HEK293 (cell line): ENCODE measurements around the gene ZNF292.

Experiments
- BCL6B ChIP-seq: fragments of 450-650 bp; formaldehyde crosslinking; IDR thresholded peaks from 2 replicates; pipeline ENCODE4 v1.5.1; 2017; ENCODE audit warnings: missing biosample characterization, missing genetic modification characterization
- SCRT1 ChIP-seq: fragments of 450-650 bp; formaldehyde crosslinking; IDR thresholded peaks from 2 replicates; pipeline ENCODE4 v1.5.1; 2016; ENCODE audit warnings: missing biosample characterization, missing genetic modification characterization, borderline replicate concordance
- SP3 ChIP-seq: fragments of 450-650 bp; formaldehyde crosslinking; IDR thresholded peaks from 2 replicates; pipeline ENCODE4 v1.5.1; 2016; ENCODE audit warnings: missing biosample characterization, missing genetic modification characterization
- ZBTB6 ChIP-seq: fragments of 450-650 bp; formaldehyde crosslinking; IDR thresholded peaks from 2 replicates; pipeline ENCODE4 v1.5.1; 2017; ENCODE audit warnings: missing biosample characterization, missing genetic modification characterization
- ZFP37 ChIP-seq: fragments of 450-650 bp; formaldehyde crosslinking; IDR thresholded peaks from 2 replicates; pipeline ENCODE4 v1.5.1; 2016; ENCODE audit warnings: missing biosample characterization, missing genetic modification characterization
- ZFP41 ChIP-seq: fragments of 450-650 bp; formaldehyde crosslinking; IDR thresholded peaks from 2 replicates; pipeline ENCODE4 v1.5.1; 2016; ENCODE audit warnings: missing biosample characterization, missing genetic modification characterization, borderline replicate concordance
- ZNF112 ChIP-seq: fragments of 450-650 bp; formaldehyde crosslinking; IDR thresholded peaks from 2 replicates; pipeline ENCODE4 v1.5.0; 2017; ENCODE audit warnings: missing biosample characterization, missing genetic modification characterization
- ZNF140 ChIP-seq: fragments of 450-650 bp; formaldehyde crosslinking; IDR thresholded peaks from 2 replicates; pipeline ENCODE4 v1.5.1; 2016; ENCODE audit warnings: missing biosample characterization, missing genetic modification characterization
- ZNF155 ChIP-seq: fragments of 450-650 bp; formaldehyde crosslinking; IDR thresholded peaks from 2 replicates; pipeline ENCODE4 v1.5.1; 2016; ENCODE audit warnings: missing biosample characterization, missing genetic modification characterization
- ZNF23 ChIP-seq: fragments of 450-650 bp; formaldehyde crosslinking; IDR thresholded peaks from 2 replicates; pipeline ENCODE4 v1.5.1; 2016; ENCODE audit warnings: missing biosample characterization, missing genetic modification characterization, borderline replicate concordance
- ZNF311 ChIP-seq: fragments of 450-650 bp; formaldehyde crosslinking; IDR thresholded peaks from 2 replicates; pipeline ENCODE4 v1.5.1; 2017; ENCODE audit warnings: missing biosample characterization, missing genetic modification characterization, borderline replicate concordance
- ZNF391 ChIP-seq: fragments of 450-650 bp; formaldehyde crosslinking; IDR thresholded peaks from 2 replicates; pipeline ENCODE4 v1.5.1; 2016; ENCODE audit warnings: low read depth, missing biosample characterization, missing genetic modification characterization, borderline replicate concordance
- ZNF416 ChIP-seq: fragments of 450-650 bp; formaldehyde crosslinking; IDR thresholded peaks from 2 replicates; pipeline ENCODE4 v1.5.1; 2016; ENCODE audit warnings: missing biosample characterization, missing genetic modification characterization
- ZNF426 ChIP-seq: fragments of 450-650 bp; formaldehyde crosslinking; IDR thresholded peaks from 2 replicates; pipeline ENCODE4 v1.5.1; 2017; ENCODE audit warnings: missing biosample characterization, missing genetic modification characterization, mild to moderate bottlenecking, inconsistent platforms, moderate library complexity
- ZNF501 ChIP-seq: fragments of 450-650 bp; formaldehyde crosslinking; IDR thresholded peaks from 2 replicates; pipeline ENCODE4 v1.5.1; 2016; ENCODE audit warnings: missing biosample characterization, missing genetic modification characterization
- ZNF521 ChIP-seq: fragments of 450-650 bp; formaldehyde crosslinking; IDR thresholded peaks from 2 replicates; pipeline ENCODE4 v1.5.1; 2017; ENCODE audit warnings: missing biosample characterization, mild to moderate bottlenecking, missing genetic modification characterization
- ZNF529 ChIP-seq: fragments of 450-650 bp; formaldehyde crosslinking; IDR thresholded peaks from 2 replicates; pipeline ENCODE4 v1.5.1; 2017; ENCODE audit warnings: missing genetic modification characterization, missing biosample characterization; ENCODE audit not compliant: insufficient replicate concordance
- ZNF549 ChIP-seq: fragments of 450-650 bp; IDR thresholded peaks from 2 replicates; pipeline ENCODE4 v1.5.1; 2018; ENCODE audit warnings: missing biosample characterization, missing genetic modification characterization, mild to moderate bottlenecking, inconsistent platforms, moderate library complexity
- ZNF623 ChIP-seq: fragments of 450-650 bp; formaldehyde crosslinking; IDR thresholded peaks from 2 replicates; pipeline ENCODE4 v1.5.1; 2016; ENCODE audit warnings: missing biosample characterization, missing genetic modification characterization
- ZNF629 ChIP-seq: fragments of 450-650 bp; formaldehyde crosslinking; IDR thresholded peaks from 2 replicates; pipeline ENCODE4 v1.5.1; 2017; ENCODE audit warnings: missing biosample characterization, missing genetic modification characterization
- TF ChIP-seq, protein P1 (sequence below): fragments of 450-650 bp; formaldehyde crosslinking; IDR thresholded peaks from 2 replicates; pipeline ENCODE4 v1.5.1; 2016; ENCODE audit warnings: missing biosample characterization, missing genetic modification characterization, borderline replicate concordance
- TF ChIP-seq, protein P2 (sequence below): fragments of 450-650 bp; IDR thresholded peaks from 2 replicates; pipeline ENCODE4 v1.5.1; 2018; ENCODE audit warnings: missing biosample characterization, missing genetic modification characterization
- TF ChIP-seq, protein P3 (sequence below): fragments of 450-650 bp; formaldehyde crosslinking; IDR thresholded peaks from 2 replicates; pipeline ENCODE4 v1.5.1; 2016; ENCODE audit warnings: missing biosample characterization, missing genetic modification characterization, borderline replicate concordance
- TF ChIP-seq, protein P4 (sequence below): fragments of 450-650 bp; IDR thresholded peaks from 2 replicates; pipeline ENCODE4 v1.5.1; 2018; ENCODE audit warnings: missing biosample characterization, mild to moderate bottlenecking, missing genetic modification characterization

The ZNF292 gene

GRCh38 chr6:87154993-87155841 lies at the start of gene ZNF292 (continued):
- TF ChIP-seq ZNF416 (tag by site-specific recombination) (no peak), ZNF521 (tag by site-specific recombination) (no peak), ZNF529 (tag by site-specific recombination) (no peak), ZNF501 (tag by site-specific recombination) (peak; percentile 99), ZNF311 (tag by site-specific recombination) (no peak), SP3 (peak; percentile 96), ZFP37 (tag by site-specific recombination) (peak; percentile 82), ZFP41 (no peak), ZNF549 (tag by site-specific recombination) (no peak), ZNF391 (tag by site-specific recombination) (peak; percentile 67), ZBTB6 (peak; percentile 82), ZNF629 (peak; percentile 91), ZNF623 (tag by site-specific recombination) (no peak; the same call in 1 of the 2 replicates), BCL6B (no peak), ZNF140 (tag by site-specific recombination) (0 out of 2 replicates have a peak, but pooled peaks have one; percentile 29), ZNF426 (tag by site-specific recombination) (no peak), ZNF112 (no peak), ZNF155 (tag by site-specific recombination) (no peak), ZNF23 (tag by site-specific recombination) (no peak), SCRT1 (tag by site-specific recombination) (no peak)
- TF ChIP-seq, protein P1, sequence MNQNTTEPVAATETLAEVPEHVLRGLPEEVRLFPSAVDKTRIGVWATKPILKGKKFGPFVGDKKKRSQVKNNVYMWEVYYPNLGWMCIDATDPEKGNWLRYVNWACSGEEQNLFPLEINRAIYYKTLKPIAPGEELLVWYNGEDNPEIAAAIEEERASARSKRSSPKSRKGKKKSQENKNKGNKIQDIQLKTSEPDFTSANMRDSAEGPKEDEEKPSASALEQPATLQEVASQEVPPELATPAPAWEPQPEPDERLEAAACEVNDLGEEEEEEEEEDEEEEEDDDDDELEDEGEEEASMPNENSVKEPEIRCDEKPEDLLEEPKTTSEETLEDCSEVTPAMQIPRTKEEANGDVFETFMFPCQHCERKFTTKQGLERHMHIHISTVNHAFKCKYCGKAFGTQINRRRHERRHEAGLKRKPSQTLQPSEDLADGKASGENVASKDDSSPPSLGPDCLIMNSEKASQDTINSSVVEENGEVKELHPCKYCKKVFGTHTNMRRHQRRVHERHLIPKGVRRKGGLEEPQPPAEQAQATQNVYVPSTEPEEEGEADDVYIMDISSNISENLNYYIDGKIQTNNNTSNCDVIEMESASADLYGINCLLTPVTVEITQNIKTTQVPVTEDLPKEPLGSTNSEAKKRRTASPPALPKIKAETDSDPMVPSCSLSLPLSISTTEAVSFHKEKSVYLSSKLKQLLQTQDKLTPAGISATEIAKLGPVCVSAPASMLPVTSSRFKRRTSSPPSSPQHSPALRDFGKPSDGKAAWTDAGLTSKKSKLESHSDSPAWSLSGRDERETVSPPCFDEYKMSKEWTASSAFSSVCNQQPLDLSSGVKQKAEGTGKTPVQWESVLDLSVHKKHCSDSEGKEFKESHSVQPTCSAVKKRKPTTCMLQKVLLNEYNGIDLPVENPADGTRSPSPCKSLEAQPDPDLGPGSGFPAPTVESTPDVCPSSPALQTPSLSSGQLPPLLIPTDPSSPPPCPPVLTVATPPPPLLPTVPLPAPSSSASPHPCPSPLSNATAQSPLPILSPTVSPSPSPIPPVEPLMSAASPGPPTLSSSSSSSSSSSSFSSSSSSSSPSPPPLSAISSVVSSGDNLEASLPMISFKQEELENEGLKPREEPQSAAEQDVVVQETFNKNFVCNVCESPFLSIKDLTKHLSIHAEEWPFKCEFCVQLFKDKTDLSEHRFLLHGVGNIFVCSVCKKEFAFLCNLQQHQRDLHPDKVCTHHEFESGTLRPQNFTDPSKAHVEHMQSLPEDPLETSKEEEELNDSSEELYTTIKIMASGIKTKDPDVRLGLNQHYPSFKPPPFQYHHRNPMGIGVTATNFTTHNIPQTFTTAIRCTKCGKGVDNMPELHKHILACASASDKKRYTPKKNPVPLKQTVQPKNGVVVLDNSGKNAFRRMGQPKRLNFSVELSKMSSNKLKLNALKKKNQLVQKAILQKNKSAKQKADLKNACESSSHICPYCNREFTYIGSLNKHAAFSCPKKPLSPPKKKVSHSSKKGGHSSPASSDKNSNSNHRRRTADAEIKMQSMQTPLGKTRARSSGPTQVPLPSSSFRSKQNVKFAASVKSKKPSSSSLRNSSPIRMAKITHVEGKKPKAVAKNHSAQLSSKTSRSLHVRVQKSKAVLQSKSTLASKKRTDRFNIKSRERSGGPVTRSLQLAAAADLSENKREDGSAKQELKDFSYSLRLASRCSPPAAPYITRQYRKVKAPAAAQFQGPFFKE (tag by site-specific recombination), result no peak
- TF ChIP-seq, protein P2, sequence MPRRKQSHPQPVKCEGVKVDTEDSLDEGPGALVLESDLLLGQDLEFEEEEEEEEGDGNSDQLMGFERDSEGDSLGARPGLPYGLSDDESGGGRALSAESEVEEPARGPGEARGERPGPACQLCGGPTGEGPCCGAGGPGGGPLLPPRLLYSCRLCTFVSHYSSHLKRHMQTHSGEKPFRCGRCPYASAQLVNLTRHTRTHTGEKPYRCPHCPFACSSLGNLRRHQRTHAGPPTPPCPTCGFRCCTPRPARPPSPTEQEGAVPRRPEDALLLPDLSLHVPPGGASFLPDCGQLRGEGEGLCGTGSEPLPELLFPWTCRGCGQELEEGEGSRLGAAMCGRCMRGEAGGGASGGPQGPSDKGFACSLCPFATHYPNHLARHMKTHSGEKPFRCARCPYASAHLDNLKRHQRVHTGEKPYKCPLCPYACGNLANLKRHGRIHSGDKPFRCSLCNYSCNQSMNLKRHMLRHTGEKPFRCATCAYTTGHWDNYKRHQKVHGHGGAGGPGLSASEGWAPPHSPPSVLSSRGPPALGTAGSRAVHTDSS (tag by site-specific recombination), result peak; percentile 61
- TF ChIP-seq, protein P3, sequence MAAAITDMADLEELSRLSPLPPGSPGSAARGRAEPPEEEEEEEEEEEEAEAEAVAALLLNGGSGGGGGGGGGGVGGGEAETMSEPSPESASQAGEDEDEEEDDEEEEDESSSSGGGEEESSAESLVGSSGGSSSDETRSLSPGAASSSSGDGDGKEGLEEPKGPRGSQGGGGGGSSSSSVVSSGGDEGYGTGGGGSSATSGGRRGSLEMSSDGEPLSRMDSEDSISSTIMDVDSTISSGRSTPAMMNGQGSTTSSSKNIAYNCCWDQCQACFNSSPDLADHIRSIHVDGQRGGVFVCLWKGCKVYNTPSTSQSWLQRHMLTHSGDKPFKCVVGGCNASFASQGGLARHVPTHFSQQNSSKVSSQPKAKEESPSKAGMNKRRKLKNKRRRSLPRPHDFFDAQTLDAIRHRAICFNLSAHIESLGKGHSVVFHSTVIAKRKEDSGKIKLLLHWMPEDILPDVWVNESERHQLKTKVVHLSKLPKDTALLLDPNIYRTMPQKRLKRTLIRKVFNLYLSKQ (tag by site-specific recombination), result no peak
- TF ChIP-seq, protein P4, sequence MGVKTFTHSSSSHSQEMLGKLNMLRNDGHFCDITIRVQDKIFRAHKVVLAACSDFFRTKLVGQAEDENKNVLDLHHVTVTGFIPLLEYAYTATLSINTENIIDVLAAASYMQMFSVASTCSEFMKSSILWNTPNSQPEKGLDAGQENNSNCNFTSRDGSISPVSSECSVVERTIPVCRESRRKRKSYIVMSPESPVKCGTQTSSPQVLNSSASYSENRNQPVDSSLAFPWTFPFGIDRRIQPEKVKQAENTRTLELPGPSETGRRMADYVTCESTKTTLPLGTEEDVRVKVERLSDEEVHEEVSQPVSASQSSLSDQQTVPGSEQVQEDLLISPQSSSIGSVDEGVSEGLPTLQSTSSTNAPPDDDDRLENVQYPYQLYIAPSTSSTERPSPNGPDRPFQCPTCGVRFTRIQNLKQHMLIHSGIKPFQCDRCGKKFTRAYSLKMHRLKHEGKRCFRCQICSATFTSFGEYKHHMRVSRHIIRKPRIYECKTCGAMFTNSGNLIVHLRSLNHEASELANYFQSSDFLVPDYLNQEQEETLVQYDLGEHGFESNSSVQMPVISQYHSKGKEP (tag by site-specific recombination), result 0 out of 2 replicates have a peak, but pooled peaks have one; percentile 59
